Middle frontal gyrus (tissue), 1 donor: ENCODE data around the gene LHFPL2.
A peak's percentile ranks its signal among the peaks of the same experiment; 100 is the strongest.

ENCODE experiments used
- DNase-seq: peaks from one replicate; pipeline ENCODE4 v3.0.0-alpha.2; 2015; ENCODE audit warnings: low spot score; ENCODE audit errors: extremely low spot score

LHFPL2 gene

GRCh38 chr5:78547183-78547582 is 101.4 kb downstream of the LHFPL2 start:
- DNase-seq, result no peak

- no peak for DNase-seq
These were observed 102.1 kb downstream of the LHFPL2 start for GRCh38 chr5:78546276-78546996.

GRCh38 chr5:78545406-78545805 is 103.2 kb downstream of the LHFPL2 start:
- DNase-seq, result no peak

GRCh38 chr5:78544561-78545201 is 103.9 kb downstream of the LHFPL2 start:
- DNase-seq, result no peak

- no peak for DNase-seq
These were observed 104.7 kb downstream of the LHFPL2 start for GRCh38 chr5:78543916-78544315.

GRCh38 chr5:78543292-78543691 is 105.3 kb downstream of the LHFPL2 start:
- no peak for DNase-seq

GRCh38 chr5:78542321-78542840 is 106.2 kb downstream of the LHFPL2 start:
- no peak for DNase-seq

- DNase-seq, result no peak
These were observed 107.4 kb downstream of the LHFPL2 start for GRCh38 chr5:78541086-78541654.

GRCh38 chr5:78540335-78541085 is 108.1 kb downstream of the LHFPL2 start:
- no peak for DNase-seq

GRCh38 chr5:78538240-78538850 is 110.2 kb downstream of the LHFPL2 start:
- DNase-seq, result no peak

- peak; percentile 42 for DNase-seq
These were observed 110.8 kb downstream of the LHFPL2 start for GRCh38 chr5:78537821-78538220.

GRCh38 chr5:78537411-78537810 is 111.2 kb downstream of the LHFPL2 start:
- DNase-seq, result no peak

- no peak for DNase-seq
These were observed 111.8 kb downstream of the LHFPL2 start for GRCh38 chr5:78536661-78537196.

GRCh38 chr5:78534905-78535200 is 113.7 kb downstream of the LHFPL2 start:
- DNase-seq, result no peak

- DNase-seq, result no peak
These were observed 114.2 kb downstream of the LHFPL2 start for GRCh38 chr5:78534148-78534904.

GRCh38 chr5:78533356-78533755 is 115.2 kb downstream of the LHFPL2 start:
- no peak for DNase-seq

- no peak for DNase-seq
These were observed 118.1 kb downstream of the LHFPL2 start for GRCh38 chr5:78530342-78531096.

GRCh38 chr5:78527925-78528324 is 120.6 kb downstream of the LHFPL2 start:
- DNase-seq, result no peak

GRCh38 chr5:78527054-78527859 is 121.3 kb downstream of the LHFPL2 start:
- DNase-seq, result no peak
